SK-N-SH (cell line): ENCODE measurements around the gene UTP18. TPM values are rescaled to one million over a fixed set of nuclear protein-coding genes. Genes with fewer than 3 reads are reported as not detected.

ENCODE experiments used
- CTCF ChIA-PET: fragments of 300-600, 350-600 bp; formaldehyde crosslinking; extraction: SDS; loops from one replicate; lab custom pipeline; 2021; lab: Yijun Ruan, JAX
- POLR2A ChIA-PET: fragments of 350-600 bp; sonication (Branson Sonifier 250); formaldehyde crosslinking; extraction: SDS; loops from one replicate; lab custom pipeline; 2020; ENCODE audit warnings: antibody characterized with exemption, inconsistent platforms; lab: Yijun Ruan, JAX
- DNase-seq: peaks from one replicate; pipeline ENCODE4 v3.0.0; 2012
- H2AFZ ChIP-seq: fragments of 200-600 bp; sonication (generic); 2 replicates; pipeline ENCODE4 v1.8.1; 2016; ENCODE audit warnings: antibody characterized with exemption, mild to moderate bottlenecking, low read depth
- H3F3A ChIP-seq: fragments of 200-600 bp; sonication (generic); replicated peaks from 2 replicates; pipeline ENCODE3; 2016; ENCODE audit warnings: antibody characterized with exemption, mild to moderate bottlenecking; ENCODE audit not compliant: insufficient read depth
- H3K27ac ChIP-seq, 2 experiments: fragments of 200-500 bp in 1 of 2; fragments of 200-600 bp in 1 of 2; sonication (Bioruptor generic) in 1 of 2; sonication (generic), shearing (Covaris generic) in 1 of 2; 2 replicates each; pipeline versions ENCODE4 v1.5.1 to v1.6.1; 2014 to 2016; ENCODE audit warnings: low read depth in 2 of 2, inconsistent platforms in 1 of 2, low read length in 1 of 2, mild to moderate bottlenecking in 1 of 2, mixed read lengths in 1 of 2
- H3K27me3 ChIP-seq: fragments of 200-600 bp; sonication (generic), shearing (Covaris generic); 2 replicates; pipeline ENCODE4 v1.6.1; 2016; ENCODE audit warnings: mixed run types; ENCODE audit not compliant: insufficient read depth
- H3K36me3 ChIP-seq, 2 experiments: fragments of 200-500 bp in 1 of 2; fragments of 200-600 bp in 1 of 2; sonication (Bioruptor generic) in 1 of 2; sonication (generic) in 1 of 2; replicated peaks in 1 of 2; 2 replicates each; pipeline versions ENCODE3 to v1.5.1; 2014 to 2016; ENCODE audit warnings: low read length in 1 of 2, mild to moderate bottlenecking in 1 of 2; ENCODE audit not compliant: insufficient read depth in 2 of 2, control insufficient read depth in 1 of 2
- H3K4me1 ChIP-seq, 2 experiments: fragments of 200-500 bp in 1 of 2; fragments of 200-600 bp in 1 of 2; sonication (Bioruptor generic) in 1 of 2; sonication (generic), shearing (Covaris generic) in 1 of 2; 2 replicates each; pipeline versions ENCODE4 v1.5.1 to v1.6.1; 2014 to 2016; ENCODE audit warnings: low read depth in 1 of 2, low read length in 1 of 2, mixed run types in 1 of 2; ENCODE audit not compliant: insufficient read depth in 2 of 2, control insufficient read depth in 1 of 2
- H3K4me2 ChIP-seq: fragments of 200-600 bp; sonication (generic), shearing (Covaris generic); 2 replicates; pipeline ENCODE4 v1.6.1; 2017; ENCODE audit warnings: mixed run types
- H3K4me3 ChIP-seq, 2 experiments: fragments of 200-500 bp in 1 of 2; fragments of 200-600 bp in 1 of 2; sonication (Bioruptor generic) in 1 of 2; sonication (generic), shearing (Covaris generic) in 1 of 2; 2 replicates each; pipeline versions ENCODE4 v1.5.1 to v1.8.1; 2014 to 2016; ENCODE audit warnings: low read depth in 2 of 2, inconsistent platforms in 1 of 2, low read length in 1 of 2, mild to moderate bottlenecking in 1 of 2, mixed read lengths in 1 of 2, moderate library complexity in 1 of 2
- H3K79me2 ChIP-seq: fragments of 200-600 bp; sonication (generic); 2 replicates; pipeline ENCODE4 v1.8.1; 2017; ENCODE audit warnings: mild to moderate bottlenecking; ENCODE audit not compliant: insufficient read depth
- H3K9ac ChIP-seq: fragments of 200-600 bp; sonication (generic); 2 replicates; pipeline ENCODE4 v1.6.1; 2017; ENCODE audit warnings: mixed run types
- H3K9me2 ChIP-seq: fragments of 200-600 bp; sonication (generic); 2 replicates; pipeline ENCODE4 v1.6.1; 2017; ENCODE audit warnings: mixed run types
- H3K9me3 ChIP-seq: fragments of 200-600 bp; sonication (generic); 2 replicates; pipeline ENCODE4 v1.6.1; 2017; ENCODE audit warnings: mixed run types, mild to moderate bottlenecking, moderate library complexity
- H4K20me1 ChIP-seq: fragments of 200-600 bp; sonication (generic); 2 replicates; pipeline ENCODE4 v1.6.1; 2017; ENCODE audit warnings: mild to moderate bottlenecking, mixed run types; ENCODE audit not compliant: insufficient read depth
- ELF1 ChIP-seq: IDR thresholded peaks from 2 replicates; pipeline ENCODE4 v1.4.0; 2012
- EZH2phosphoT487 ChIP-seq: fragments of 200-600 bp; sonication (generic); IDR thresholded peaks from 2 replicates; pipeline ENCODE4 v1.6.1; 2017; ENCODE audit warnings: low read depth, mixed run types, mild to moderate bottlenecking, antibody characterized with exemption, moderate library complexity, borderline replicate concordance
- FOXJ3 ChIP-seq: sonication (generic); formaldehyde crosslinking; IDR thresholded peaks from 2 replicates; pipeline ENCODE4 v1.5.1; 2020; ENCODE audit warnings: mild to moderate bottlenecking, missing genetic modification reagents
- FOXM1 ChIP-seq: IDR thresholded peaks from 2 replicates; pipeline ENCODE4 v1.4.0; 2012; ENCODE audit warnings: low read depth, mild to moderate bottlenecking
- GABPA ChIP-seq: IDR thresholded peaks from 2 replicates; pipeline ENCODE4 v1.4.0; 2012; ENCODE audit warnings: low read depth, mild to moderate bottlenecking
- IRF3 ChIP-seq: fragments of 150-350 bp; IDR thresholded peaks from 2 replicates; pipeline ENCODE4 v1.6.1; 2016; ENCODE audit warnings: mild to moderate bottlenecking, low read depth, low read length
- MAX ChIP-seq: IDR thresholded peaks from 2 replicates; pipeline ENCODE4 v1.4.0; 2012; ENCODE audit warnings: low read depth
- MEF2A ChIP-seq: IDR thresholded peaks from 2 replicates; pipeline ENCODE4 v1.4.0; 2012; ENCODE audit warnings: low read depth, borderline replicate concordance
- MXI1 ChIP-seq: IDR thresholded peaks from 2 replicates; pipeline ENCODE4 v1.6.1; 2012; ENCODE audit warnings: mild to moderate bottlenecking, low read depth, low read length, improper control_type of control experiment
- PBX3 ChIP-seq: IDR thresholded peaks from 2 replicates; pipeline ENCODE4; 2012
- POLR2AphosphoS5 ChIP-seq: IDR thresholded peaks from 2 replicates; pipeline ENCODE4 v1.6.1; 2012; ENCODE audit warnings: low read depth, low read length
- RAD21 ChIP-seq: IDR thresholded peaks from 2 replicates; pipeline ENCODE4 v1.6.1; 2012; ENCODE audit warnings: mild to moderate bottlenecking, low read length
- RCOR1 ChIP-seq: fragments of 150-350 bp; IDR thresholded peaks from 2 replicates; pipeline ENCODE4 v1.6.1; 2017; ENCODE audit warnings: antibody characterized with exemption, low read length
- REST ChIP-seq: IDR thresholded peaks from 2 replicates; pipeline ENCODE4 v1.6.1; 2012; ENCODE audit warnings: mild to moderate bottlenecking, low read depth, low read length, moderate library complexity
- RFX5 ChIP-seq: IDR thresholded peaks from 2 replicates; pipeline ENCODE4 v1.6.1; 2012; ENCODE audit warnings: mild to moderate bottlenecking, improper control_type of control experiment, low read length
- RXRA ChIP-seq: IDR thresholded peaks from 2 replicates; pipeline ENCODE4 v1.4.0; 2012; ENCODE audit warnings: low read depth, mild to moderate bottlenecking, borderline replicate concordance
- SIN3A ChIP-seq: IDR thresholded peaks from 2 replicates; pipeline ENCODE4 v1.6.1; 2012; ENCODE audit warnings: low read depth, mild to moderate bottlenecking, low read length, moderate library complexity, borderline replicate concordance
- SMC3 ChIP-seq: IDR thresholded peaks from 2 replicates; pipeline ENCODE4 v1.6.1; 2012; ENCODE audit warnings: low read depth, low read length, improper control_type of control experiment
- TAF1 ChIP-seq: IDR thresholded peaks from 2 replicates; pipeline ENCODE4 v1.6.1; 2012; ENCODE audit warnings: low read depth, mild to moderate bottlenecking, low read length, moderate library complexity, borderline replicate concordance
- USF1 ChIP-seq: IDR thresholded peaks from 2 replicates; pipeline ENCODE4 v1.4.0; 2012; ENCODE audit warnings: low read depth, borderline replicate concordance
- USF2 ChIP-seq: fragments of 150-350 bp; IDR thresholded peaks from 2 replicates; pipeline ENCODE4 v1.6.1; 2017; ENCODE audit warnings: antibody characterized with exemption, low read length, low read depth, borderline replicate concordance
- YY1 ChIP-seq: IDR thresholded peaks from 2 replicates; pipeline ENCODE4 v1.4.0; 2012; ENCODE audit warnings: low read depth, mild to moderate bottlenecking
- WGBS: methylation state at CpG from one replicate; pipeline ENCODE4 v1.1.6; 2017; ENCODE audit warnings: low lambda C conversion rate; 5-methylcytosine and 5-hydroxymethylcytosine counted together
- polyA plus RNA-seq, 3 experiments: library from polyadenylated mRNA; depleted of rRNA; stranded (reverse); fragments of >200 nt; gene quantifications; 2 replicates each; pipeline ENCODE4 v1.2.3, GENCODE V29; 2012

UTP18 gene
- 28.4 and 32.1 TPM in 2 replicates for polyA plus RNA-seq (2012; rRNA removed)
- polyA plus RNA-seq (2012; cell fraction: cytosol; rRNA removed) = 47.1 and 55.7 TPM in 2 replicates
- 22.8 and 29.5 TPM in 2 replicates for polyA plus RNA-seq (2012; cell fraction: nucleus; rRNA removed)

- H3F3A ChIP-seq = no peaks in the 10 kb centered on the region
- H3K9me3 ChIP-seq = no peaks in the 10 kb centered on the region
- peaks cover 56% of the 10 kb centered on the region for H4K20me1 ChIP-seq
- H3K4me3 ChIP-seq = peak within 1 kb of the TSS; percentile 87 to 90
- H3K9me2 ChIP-seq = no peaks in the 10 kb centered on the region
- no peaks in the 10 kb centered on the region for H3K27me3 ChIP-seq
- DNase-seq = peak; percentile 100
- peak within 1 kb of the TSS; percentile 95 for H3K4me2 ChIP-seq
- peak within 1 kb of the TSS; percentile 80 for H2AFZ ChIP-seq
- H3K27ac ChIP-seq = peak within 1 kb of the TSS; percentile 97 to 99
- peaks cover 94% of the 10 kb centered on the region for H3K79me2 ChIP-seq
- H3K36me3 ChIP-seq = peaks cover 38 to 51% of the 10 kb centered on the region in 2 experiments
- 1% methylated on average over 28 of the region's 93 CpGs for WGBS
- H3K9ac ChIP-seq = peak within 1 kb of the TSS; percentile 83
- CTCF ChIA-PET = interaction anchor here (0.8 kb wide), 1 partner anchor 107 kb away, joined by 4 read pairs; the partner anchor contains the start of gene NME1
- peaks cover 13 to 31% of the 10 kb centered on the region in 2 experiments; a peak in 3 of 4 replicates for H3K4me1 ChIP-seq
- POLR2A ChIA-PET = interaction anchor here (0.6 to 1.4 kb wide), 4 partner anchors 12 to 1523 kb away, joined by 3 to 4 read pairs (median 3); partner anchors contain the start of genes NME1 and NME2
- TF ChIP-seq RXRA (no peak), SIN3A (no peak; the same call in 1 of the 2 replicates), POLR2AphosphoS5 (peak; percentile 73), REST (0 out of 2 replicates have a peak, but pooled peaks have one; percentile 12), SMC3 (no peak), FOXM1 (peak; percentile 42; the same call in 1 of the 2 replicates), GABPA (peak; percentile 60), ELF1 (peak; percentile 83), RCOR1 (no peak), MXI1 (peak; percentile 94), RFX5 (no peak), USF2 (peak; percentile 90), IRF3 (0 out of 2 replicates have a peak, but pooled peaks have one; percentile 41), TAF1 (peak; percentile 38), USF1 (peak; percentile 96), RAD21 (no peak), MEF2A (no peak; the same call in 1 of the 2 replicates), YY1 (no peak), FOXJ3 (CRISPR knock-in tag) (no peak), PBX3 (no peak; the same call in none of the 2 replicates), EZH2phosphoT487 (no peak), MAX (peak; percentile 95)
These were observed at the start of gene UTP18 for GRCh38 chr17:51260237-51261023. Gene UTP18 (plus strand): TSS chr17:51260546. CDS start chr17:51260585, 39 bp downstream.
